NCI-H1048 (cell line): ENCODE results near the gene UBE2L6.

Experiments used
- DNase-seq: peaks from one replicate; lab custom pipeline; 2025; lab: John Stamatoyannopoulos, UW

UBE2L6 gene

GRCh38 chr11:57567515-57568329, at the start of gene UBE2L6:
TSS of gene UBE2L6 (minus strand) at chr11:57567672. CDS start at chr11:57567611, 61 bp downstream.
- DNase-seq: no peak

GRCh38 chr11:57616595-57616994, 49.1 kb upstream of the UBE2L6 start:
- DNase-seq: no peak

GRCh38 chr11:57615308-57615707, 47.8 kb upstream of the UBE2L6 start:
- no peak for DNase-seq

- no peak for DNase-seq
Measured at GRCh38 chr11:57614234-57614772, 46.8 kb upstream of the UBE2L6 start.

GRCh38 chr11:57610170-57610569, 42.7 kb upstream of the UBE2L6 start:
- no peak for DNase-seq

GRCh38 chr11:57605028-57605420, 37.6 kb upstream of the UBE2L6 start:
- DNase-seq: no peak

- DNase-seq: no peak
Measured at GRCh38 chr11:57604296-57605027, 37.0 kb upstream of the UBE2L6 start.

- DNase-seq: no peak
Measured at GRCh38 chr11:57601297-57601696, 33.8 kb upstream of the UBE2L6 start.

- DNase-seq: no peak
Measured at GRCh38 chr11:57599381-57599780, 31.9 kb upstream of the UBE2L6 start.

- DNase-seq: no peak
Measured at GRCh38 chr11:57598831-57599155, 31.3 kb upstream of the UBE2L6 start.

- no peak for DNase-seq
Measured at GRCh38 chr11:57597916-57598830, 30.7 kb upstream of the UBE2L6 start.

- no peak for DNase-seq
Measured at GRCh38 chr11:57597461-57597915, 30.0 kb upstream of the UBE2L6 start, which contains the start of gene SERPING1. TSS of gene SERPING1 (plus strand) at chr11:57597685. CDS start at chr11:57598271, 586 bp downstream.

- no peak for DNase-seq
Measured at GRCh38 chr11:57596266-57596885, 28.9 kb upstream of the UBE2L6 start.

GRCh38 chr11:57588046-57588710, 20.7 kb upstream of the UBE2L6 start:
- no peak for DNase-seq

GRCh38 chr11:57586711-57587245, 19.3 kb upstream of the UBE2L6 start:
- DNase-seq: no peak

GRCh38 chr11:57585301-57585700, 17.8 kb upstream of the UBE2L6 start:
- no peak for DNase-seq

GRCh38 chr11:57584341-57584740, 16.9 kb upstream of the UBE2L6 start:
- DNase-seq: no peak

GRCh38 chr11:57574061-57574460, 6.6 kb upstream of the UBE2L6 start:
- DNase-seq: no peak

GRCh38 chr11:57571606-57572005, 4.1 kb upstream of the UBE2L6 start:
- DNase-seq: no peak

- peak; percentile 51 for DNase-seq
Measured at GRCh38 chr11:57568330-57568766, 876 bp upstream of the UBE2L6 start.
